ENCODE measurements around the gene ITPR1.

- TF ChIP-seq CTCF (tag by site-specific recombination; IDR thresholded peaks at IDR 0.05): no peak
- no peak for TF ChIP-seq ZNF23 (tag by site-specific recombination; IDR thresholded peaks at IDR 0.05; ENCODE audit: borderline replicate concordance)
- TF ChIP-seq SETDB1 (IDR thresholded peaks at IDR 0.05; ENCODE audit: insufficient read length, low read length): no peak
- no peak for TF ChIP-seq ZNF792 (tag by site-specific recombination; IDR thresholded peaks at IDR 0.05)
- no peak for TF ChIP-seq ZNF561 (tag by site-specific recombination; IDR thresholded peaks at IDR 0.05; ENCODE audit: borderline replicate concordance)
- TF ChIP-seq KLF9 (tag by site-specific recombination; IDR thresholded peaks at IDR 0.05; ENCODE audit: low read depth): no peak
- no peak for TF ChIP-seq BCL6B (tag by site-specific recombination; IDR thresholded peaks at IDR 0.05)
- no peak for TF ChIP-seq ZNF48 (tag by site-specific recombination; IDR thresholded peaks at IDR 0.05)
- no peak for TF ChIP-seq ELK4 (IDR thresholded peaks at IDR 0.05; ENCODE audit: borderline replicate concordance, low read depth, low read length)
- TF ChIP-seq GLI4 (tag by site-specific recombination; IDR thresholded peaks at IDR 0.05): no peak
- TF ChIP-seq ZNF791 (tag by site-specific recombination; IDR thresholded peaks at IDR 0.05): no peak
- no peak for TF ChIP-seq ZNF2 (tag by site-specific recombination; IDR thresholded peaks at IDR 0.05)
- TF ChIP-seq INSM2 (tag by site-specific recombination; IDR thresholded peaks at IDR 0.05): no peak
- no peak for TF ChIP-seq KLF1 (tag by site-specific recombination; IDR thresholded peaks at IDR 0.05)
These were observed 327.4 kb downstream of the ITPR1 start for GRCh38 chr3:4820296-4821121.

Data from HEK293 (cell line).